Prostate gland (tissue), 2 donors: ENCODE data around the gene SLC52A3. TPM values are rescaled to one million over a fixed set of nuclear protein-coding genes. Genes with fewer than 3 reads are reported as not detected.
A peak's percentile ranks its signal among the peaks of the same experiment; 100 is the strongest.

Source experiments
- DNase-seq: peaks from one replicate; pipeline ENCODE4 v3.0.0-alpha.2; 2019; ENCODE audit warnings: low spot score
- H3K27ac ChIP-seq, 2 donors: fragments of 200-600 bp; sonication (generic); 2 replicates each; pipeline ENCODE4 v1.5.1; 2017 to 2019
- H3K27me3 ChIP-seq: fragments of 200-600 bp; sonication (generic); replicated peaks from 2 replicates; pipeline ENCODE4 v1.5.1; 2019; ENCODE audit not compliant: insufficient read depth
- H3K36me3 ChIP-seq, 2 donors: fragments of 200-600 bp; sonication (generic); 1 replicate in 1 of 2; 2 replicates in 1 of 2; pipeline versions ENCODE4 v1.5.1 to v1.8.1; 2017 to 2019
- H3K4me1 ChIP-seq: fragments of 200-600 bp; sonication (generic); replicated peaks from 2 replicates; pipeline ENCODE4 v1.5.1; 2019
- H3K4me3 ChIP-seq, 2 donors: fragments of 200-600 bp; sonication (generic); 2 replicates each; pipeline ENCODE4 v1.5.1; 2017 to 2019
- H3K9me3 ChIP-seq: fragments of 200-600 bp; sonication (generic); 2 replicates; pipeline ENCODE4 v1.5.1; 2017
- CTCF ChIP-seq, 4 experiments: fragments of 200-600 bp in 2 of 4; fragments of 450-650 bp in 2 of 4; sonication (generic) in 2 of 4; IDR thresholded peaks; 1 replicate in 3 of 4; 2 replicates in 1 of 4; pipeline ENCODE4 v1.5.1; 2016 to 2019; ENCODE audit warnings: antibody characterized with exemption in 4 of 4, mild to moderate bottlenecking in 2 of 4, moderate library complexity in 2 of 4
- POLR2A ChIP-seq: fragments of 450-650 bp; IDR thresholded peaks from one replicate; pipeline ENCODE4 v1.6.1; 2016; ENCODE audit warnings: antibody characterized with exemption, mild to moderate bottlenecking
- POLR2AphosphoS5 ChIP-seq: sonication (generic); formaldehyde crosslinking; IDR thresholded peaks from one replicate; pipeline ENCODE4 v1.6.1; 2017; ENCODE audit warnings: antibody characterized with exemption
- WGBS: methylation state at CpG from one replicate; pipeline ENCODE4 v1.1.5; 2018; 5-methylcytosine and 5-hydroxymethylcytosine counted together
- intact Hi-C: fragments of 100-400 bp; cut with DNase I; formaldehyde crosslinking; loops from one replicate; pipeline ENCODE4 v1.14.2; 2022
- total RNA-seq, 2 donors: library from RNA; depleted of rRNA; stranded (reverse); fragments of >200 nt; gene quantifications; one replicate each; pipeline ENCODE4 v1.1.0, GENCODE V29; 2016

The SLC52A3 gene
- total RNA-seq, 2 donors from 2014 or later: 34.3 to 221 TPM

- no peaks in the 10 kb centered on the region for H3K4me1 ChIP-seq
- H3K36me3 ChIP-seq: no peaks in the 10 kb centered on the region
- TF ChIP-seq CTCF (IDR thresholded peaks at IDR 0.05) (no peak), POLR2AphosphoS5 (no peak), POLR2A (no peak)
- no peaks in the 10 kb centered on the region for H3K9me3 ChIP-seq
- no peak overlapping the region for H3K4me3 ChIP-seq
- no peaks in the 10 kb centered on the region for H3K27me3 ChIP-seq
- 93% methylated on average over 18 of the region's 18 CpGs for WGBS
- no peak for DNase-seq
- H3K27ac ChIP-seq: no peak overlapping the region
- intact Hi-C loops: no loop called here
Observed at GRCh38 chr20:792248-792647, 23.9 kb upstream of the SLC52A3 start.

- no peak for DNase-seq
- H3K36me3 ChIP-seq: no peaks in the 10 kb centered on the region
- no peak for TF ChIP-seq POLR2A
- TF ChIP-seq POLR2AphosphoS5: no peak
- no peak for TF ChIP-seq CTCF (IDR thresholded peaks at IDR 0.05)
- H3K27me3 ChIP-seq: no peaks in the 10 kb centered on the region
- no peaks in the 10 kb centered on the region for H3K9me3 ChIP-seq
- H3K27ac ChIP-seq: no peak overlapping the region
- H3K4me3 ChIP-seq: no peak overlapping the region
- intact Hi-C loops: no loop called here
- 69% methylated on average over 2 of the region's 2 CpGs for WGBS
- H3K4me1 ChIP-seq: no peaks in the 10 kb centered on the region
Observed at GRCh38 chr20:791056-791455, 22.8 kb upstream of the SLC52A3 start.

- no peaks in the 10 kb centered on the region for H3K36me3 ChIP-seq
- TF ChIP-seq POLR2AphosphoS5: no peak
- no peak for TF ChIP-seq CTCF (IDR thresholded peaks at IDR 0.05)
- TF ChIP-seq POLR2A: no peak
- no peaks in the 10 kb centered on the region for H3K4me1 ChIP-seq
- no peak overlapping the region for H3K27ac ChIP-seq
- no peak overlapping the region for H3K4me3 ChIP-seq
- 15% methylated on average over 1 of the region's 1 CpG for WGBS
- no peaks in the 10 kb centered on the region for H3K27me3 ChIP-seq
- intact Hi-C loops: no loop called here
- no peaks in the 10 kb centered on the region for H3K9me3 ChIP-seq
- DNase-seq: no peak
Observed at GRCh38 chr20:787825-788224, 19.5 kb upstream of the SLC52A3 start.

GRCh38 chr20:779771-780170 is 11.5 kb upstream of the SLC52A3 start:
- H3K27ac ChIP-seq: no peak overlapping the region
- no peaks in the 10 kb centered on the region for H3K4me1 ChIP-seq
- 42% methylated on average over 3 of the region's 3 CpGs for WGBS
- no peaks in the 10 kb centered on the region for H3K9me3 ChIP-seq
- no peak for TF ChIP-seq CTCF (IDR thresholded peaks at IDR 0.05)
- no peak for TF ChIP-seq POLR2A
- no peak for TF ChIP-seq POLR2AphosphoS5
- intact Hi-C loops: no loop called here
- no peak overlapping the region for H3K4me3 ChIP-seq
- no peaks in the 10 kb centered on the region for H3K36me3 ChIP-seq
- no peaks in the 10 kb centered on the region for H3K27me3 ChIP-seq
- DNase-seq: no peak

GRCh38 chr20:776165-776564 is 7.9 kb upstream of the SLC52A3 start:
- Histone ChIP-seq H3K4me3 (no peak overlapping the region), H3K9me3 (no peaks in the 10 kb centered on the region)

More at GRCh38 chr20:776165-776564, 7.9 kb upstream of the SLC52A3 start:
- no peaks in the 10 kb centered on the region for H3K36me3 ChIP-seq
- DNase-seq: no peak
- intact Hi-C loops: no loop called here
- H3K4me1 ChIP-seq: no peaks in the 10 kb centered on the region
- 78% methylated on average over 2 of the region's 2 CpGs for WGBS
- no peaks in the 10 kb centered on the region for H3K27me3 ChIP-seq
- H3K27ac ChIP-seq: peak overlapping the region; percentile 56 to 57
- TF ChIP-seq POLR2A (no peak), POLR2AphosphoS5 (no peak), CTCF (IDR thresholded peaks at IDR 0.05) (no peak)
